KOPT-K1 (cell line): ENCODE data around the gene PRELID3B.
A peak's percentile ranks its signal among the peaks of the same experiment; 100 is the strongest.

Source experiments
- H3K27ac ChIP-seq: fragments of 200-600 bp; sonication (generic); 2 replicates; pipeline ENCODE4 v1.5.1; 2016; ENCODE audit warnings: antibody characterized with exemption, mild to moderate bottlenecking, low read depth, low read length; ENCODE audit not compliant: poor library complexity, severe bottlenecking
- H3K36me3 ChIP-seq: fragments of 200-600 bp; sonication (generic); 2 replicates; pipeline ENCODE4 v1.5.1; 2017; ENCODE audit warnings: antibody characterized with exemption, mild to moderate bottlenecking, low read length, moderate library complexity; ENCODE audit not compliant: insufficient read depth
- H3K9me3 ChIP-seq: fragments of 200-600 bp; sonication (generic); 2 replicates; pipeline ENCODE4 v1.5.1; 2017; ENCODE audit warnings: antibody characterized with exemption, low read length, mild to moderate bottlenecking; ENCODE audit not compliant: insufficient read depth, poor library complexity, severe bottlenecking

Gene PRELID3B

DNA sequence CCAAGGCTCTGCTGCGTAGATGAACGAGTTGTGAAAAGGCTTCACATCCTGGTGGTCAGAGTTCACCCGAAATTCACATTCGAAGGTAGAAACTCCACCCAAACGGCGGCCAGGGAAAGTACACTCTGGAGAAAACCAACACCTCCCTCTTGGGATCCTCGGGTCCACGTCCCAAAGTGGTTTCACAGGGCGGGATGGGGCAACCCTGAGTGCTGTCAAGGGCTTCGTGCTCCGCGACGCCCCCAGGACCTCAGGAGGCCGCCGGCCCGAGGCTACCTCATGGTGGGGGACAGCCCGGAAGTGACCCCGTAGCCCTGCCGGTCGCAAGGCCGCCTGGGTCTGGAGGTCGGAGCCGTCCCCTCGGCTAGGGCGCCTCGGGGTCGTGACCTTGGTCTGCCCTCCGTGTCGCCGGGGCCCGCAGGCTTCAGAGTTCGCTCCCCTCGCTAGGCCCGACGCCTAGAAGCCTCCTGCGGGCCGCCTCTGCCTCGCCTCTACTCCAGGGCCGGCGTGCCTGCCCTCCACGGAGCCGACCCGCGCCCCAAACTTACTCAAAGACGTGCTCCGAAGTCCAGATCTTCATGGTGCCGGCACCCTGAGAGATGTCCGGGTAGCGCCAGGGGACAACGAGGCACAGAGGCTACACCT is at the start of gene PRELID3B:
Gene PRELID3B (minus strand): TSS at position 636 of the 645 bp plus-strand sequence. CDS start 56 bp downstream, at position 580.
- Histone ChIP-seq H3K9me3 (no peaks in the 10 kb centered on the region), H3K27ac (peak within 1 kb of the TSS; percentile 70), H3K36me3 (peaks cover 32% of the 10 kb centered on the region)

DNA sequence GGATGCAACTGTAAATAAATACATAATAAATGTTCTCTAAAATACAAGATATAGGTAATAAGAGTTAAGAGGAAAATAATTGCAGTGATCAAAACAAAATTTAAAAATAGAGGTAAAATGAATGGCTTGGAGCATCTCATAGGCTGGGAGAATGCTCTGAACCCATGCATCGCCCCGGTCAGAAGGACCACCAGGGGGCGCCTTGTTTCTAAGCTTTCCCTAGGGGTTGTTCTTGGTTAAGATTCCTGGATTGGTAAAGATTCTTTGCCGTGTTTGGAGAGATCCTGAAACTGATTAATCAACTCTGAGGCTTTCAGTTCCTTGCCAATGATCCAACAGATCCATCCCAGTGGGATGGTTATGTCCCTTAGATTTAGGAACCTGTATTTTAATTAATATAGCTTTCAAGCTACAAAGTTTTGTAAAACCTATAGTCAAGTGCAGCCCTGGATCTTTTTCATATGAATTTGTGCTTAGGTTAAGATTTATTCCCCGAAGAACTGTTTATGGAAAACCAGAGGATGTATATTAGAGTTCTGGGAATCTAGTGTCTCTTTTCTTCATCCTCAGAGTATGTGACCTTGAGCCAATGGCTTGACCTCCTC is 45.3 kb upstream of the PRELID3B start:
- no peaks in the 10 kb centered on the region for H3K36me3 ChIP-seq
- no peaks in the 10 kb centered on the region for H3K9me3 ChIP-seq
- H3K27ac ChIP-seq = no peak overlapping the region

DNA sequence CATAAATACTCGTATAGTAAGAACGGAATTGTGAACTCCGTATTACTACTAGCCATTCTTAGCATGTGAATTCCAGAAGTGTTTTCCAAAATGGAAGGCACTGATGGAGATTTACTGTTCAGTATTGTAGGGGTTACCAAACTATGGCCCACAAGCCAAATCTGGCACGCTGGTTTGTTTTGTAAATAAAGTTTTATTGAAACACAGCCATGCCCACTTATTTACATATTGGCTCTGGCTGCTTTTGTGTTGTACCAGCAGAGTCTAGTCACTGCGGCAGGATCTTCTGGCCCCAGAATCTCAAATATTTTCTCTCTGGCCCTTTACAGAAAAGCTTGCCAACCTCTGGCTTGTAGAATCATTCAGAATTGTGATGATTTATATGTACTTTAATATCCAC is 44.3 kb upstream of the PRELID3B start:
- Histone ChIP-seq H3K27ac (no peak overlapping the region), H3K9me3 (no peaks in the 10 kb centered on the region)

DNA sequence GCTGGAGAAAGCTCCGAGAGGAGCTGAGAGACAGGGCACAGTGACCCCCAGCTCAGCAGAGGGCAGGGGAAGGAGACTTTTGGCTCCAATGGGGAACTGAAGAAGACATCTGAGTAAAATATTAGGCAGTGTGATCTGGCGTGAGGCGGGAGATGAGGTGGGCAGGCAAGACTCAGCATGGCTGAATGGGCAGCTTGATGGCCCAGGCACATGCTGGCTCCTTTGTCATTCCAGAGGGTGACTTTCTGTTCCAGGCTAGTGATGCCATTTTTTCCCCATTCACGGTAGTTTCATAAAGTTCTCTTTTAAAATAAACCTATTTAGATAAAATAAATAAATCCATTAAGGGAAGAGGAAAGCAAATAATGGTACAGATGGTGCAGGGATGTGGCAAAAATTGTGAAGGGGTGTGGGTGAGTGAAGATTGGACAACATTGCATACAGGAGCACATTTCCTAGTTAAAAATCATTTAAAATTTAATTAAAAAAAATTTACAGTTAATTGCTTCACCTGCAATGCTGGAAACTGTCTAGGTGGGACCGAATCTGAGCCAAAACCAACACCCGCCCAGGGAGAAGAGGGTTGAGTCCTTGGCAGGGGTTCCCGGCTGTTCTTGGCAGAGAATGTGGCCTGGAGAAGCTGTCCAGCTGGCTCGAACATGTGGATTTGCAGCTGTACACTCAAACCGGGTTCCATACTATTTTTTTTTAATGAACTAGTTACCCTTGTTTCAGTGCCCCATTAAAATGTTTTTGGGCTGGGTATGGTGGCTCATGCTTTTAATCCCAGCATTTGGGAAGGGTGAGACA is 41.7 kb upstream of the PRELID3B start:
- no peaks in the 10 kb centered on the region for H3K9me3 ChIP-seq
- no peaks in the 10 kb centered on the region for H3K36me3 ChIP-seq
- H3K27ac ChIP-seq = no peak overlapping the region

More for the DNA sequence above, 44.3 kb upstream of the PRELID3B start:
- no peaks in the 10 kb centered on the region for H3K36me3 ChIP-seq

GRCh38 chr20:59082981-59083380 is 40.4 kb upstream of the PRELID3B start:
- Histone ChIP-seq H3K27ac (no peak overlapping the region), H3K9me3 (no peaks in the 10 kb centered on the region), H3K36me3 (no peaks in the 10 kb centered on the region)

DNA sequence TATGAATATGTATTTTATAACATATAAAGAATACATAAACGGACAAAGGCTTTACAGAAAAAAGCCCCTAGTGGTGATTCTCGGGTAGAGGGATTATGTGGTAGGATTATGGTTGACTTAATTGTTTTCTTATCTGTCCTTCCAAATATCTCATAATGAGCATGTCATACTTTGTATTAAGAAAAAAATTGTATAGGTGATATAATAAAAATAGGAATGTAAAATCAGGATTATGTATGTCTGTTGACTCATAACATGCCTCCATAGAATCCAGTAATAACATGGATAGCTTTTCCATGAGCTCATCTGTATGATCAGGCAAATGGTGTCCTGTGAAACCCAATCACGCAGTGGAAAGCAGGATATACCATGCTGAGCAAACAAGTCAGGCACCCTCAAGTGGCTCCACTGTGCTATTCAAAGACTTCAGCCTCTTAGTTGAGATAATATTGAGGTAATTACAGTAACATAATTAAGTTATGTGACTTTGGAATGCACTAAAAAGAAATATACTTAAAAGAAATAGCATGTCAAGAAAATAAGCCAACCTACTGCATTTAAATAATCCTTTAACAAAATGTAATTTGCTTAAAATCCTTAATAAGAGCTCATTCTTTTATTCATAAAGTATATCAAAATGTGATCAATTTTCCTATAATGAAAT is 39.6 kb upstream of the PRELID3B start:
- H3K36me3 ChIP-seq = no peaks in the 10 kb centered on the region
- no peaks in the 10 kb centered on the region for H3K9me3 ChIP-seq
- no peak overlapping the region for H3K27ac ChIP-seq

- H3K36me3 ChIP-seq = no peaks in the 10 kb centered on the region
- no peaks in the 10 kb centered on the region for H3K9me3 ChIP-seq
- no peak overlapping the region for H3K27ac ChIP-seq
These were observed 38.5 kb upstream of the PRELID3B start for GRCh38 chr20:59081036-59081435.

DNA sequence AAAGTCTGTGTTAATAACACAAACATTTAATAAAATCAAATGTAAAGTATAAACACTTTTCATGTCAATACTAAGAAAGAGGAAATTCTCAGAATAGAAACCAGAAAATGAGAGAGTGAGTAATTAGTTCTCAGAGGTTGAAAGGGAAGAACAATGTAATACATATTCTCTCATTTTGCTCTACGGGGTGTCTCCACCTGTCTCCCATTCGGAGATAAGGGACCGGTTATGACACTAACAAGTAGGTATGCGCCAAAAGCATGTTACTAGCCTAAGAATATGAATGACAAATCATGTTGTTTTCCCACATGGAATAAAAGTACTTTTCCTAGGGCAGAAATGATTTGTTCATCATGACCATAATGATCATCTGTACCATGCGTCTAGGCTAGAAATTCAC is 35.6 kb upstream of the PRELID3B start:
- no peak overlapping the region for H3K27ac ChIP-seq
- no peaks in the 10 kb centered on the region for H3K36me3 ChIP-seq
- H3K9me3 ChIP-seq = no peaks in the 10 kb centered on the region

- Histone ChIP-seq H3K9me3 (no peaks in the 10 kb centered on the region), H3K27ac (no peak overlapping the region), H3K36me3 (no peaks in the 10 kb centered on the region)
These were observed 35.1 kb upstream of the PRELID3B start for GRCh38 chr20:59077705-59078104.

- H3K36me3 ChIP-seq = no peaks in the 10 kb centered on the region
- no peaks in the 10 kb centered on the region for H3K9me3 ChIP-seq
These were observed 33.4 kb upstream of the PRELID3B start for GRCh38 chr20:59075934-59076508.

DNA sequence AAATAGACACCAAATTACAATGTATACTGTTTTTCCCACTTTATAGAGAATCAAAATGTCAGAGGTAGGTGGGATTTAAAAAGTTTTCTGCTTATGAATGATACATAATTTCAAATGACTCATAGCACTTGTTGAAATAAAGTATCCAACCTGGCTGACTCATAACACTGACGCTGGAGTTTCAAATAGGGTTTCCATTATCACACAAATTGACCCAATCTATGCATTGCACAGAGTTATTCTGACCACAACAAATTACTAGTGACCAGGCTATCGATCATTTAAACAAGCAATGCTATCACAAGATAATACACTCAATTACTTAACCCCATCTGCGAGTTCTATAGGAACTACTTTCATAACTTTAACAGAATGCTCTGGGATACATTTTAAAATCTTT is 31.9 kb upstream of the PRELID3B start:
- Histone ChIP-seq H3K36me3 (no peaks in the 10 kb centered on the region), H3K27ac (no peak overlapping the region), H3K9me3 (no peaks in the 10 kb centered on the region)

More at GRCh38 chr20:59075934-59076508, 33.4 kb upstream of the PRELID3B start:
- H3K27ac ChIP-seq = no peak overlapping the region

- Histone ChIP-seq H3K9me3 (no peaks in the 10 kb centered on the region), H3K36me3 (no peaks in the 10 kb centered on the region), H3K27ac (no peak overlapping the region)
These were observed 31.0 kb upstream of the PRELID3B start for GRCh38 chr20:59073582-59073981.

- Histone ChIP-seq H3K27ac (no peak overlapping the region), H3K36me3 (no peaks in the 10 kb centered on the region), H3K9me3 (no peaks in the 10 kb centered on the region)
These were observed 28.6 kb upstream of the PRELID3B start for GRCh38 chr20:59071216-59071615.

DNA sequence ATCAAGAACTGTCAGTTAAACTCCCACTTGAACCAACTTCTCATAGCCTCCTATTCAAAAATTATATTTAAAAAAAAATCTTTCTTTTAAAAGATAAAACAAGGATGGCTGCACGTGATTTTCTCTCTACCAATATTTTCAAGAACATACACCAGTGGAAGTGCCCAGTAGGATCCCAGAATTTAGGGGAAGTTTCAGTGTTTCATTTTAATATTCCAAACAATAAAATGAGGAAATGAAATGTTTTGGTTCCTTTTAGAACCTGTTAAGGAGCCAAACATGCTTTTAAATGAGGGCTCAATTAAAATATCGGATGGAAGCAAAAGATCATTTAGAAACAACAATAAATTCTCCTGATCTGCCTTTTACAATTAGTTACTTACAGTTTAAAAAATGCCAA is 26.4 kb upstream of the PRELID3B start:
- H3K9me3 ChIP-seq = no peaks in the 10 kb centered on the region
- H3K36me3 ChIP-seq = no peaks in the 10 kb centered on the region
- H3K27ac ChIP-seq = no peak overlapping the region

DNA sequence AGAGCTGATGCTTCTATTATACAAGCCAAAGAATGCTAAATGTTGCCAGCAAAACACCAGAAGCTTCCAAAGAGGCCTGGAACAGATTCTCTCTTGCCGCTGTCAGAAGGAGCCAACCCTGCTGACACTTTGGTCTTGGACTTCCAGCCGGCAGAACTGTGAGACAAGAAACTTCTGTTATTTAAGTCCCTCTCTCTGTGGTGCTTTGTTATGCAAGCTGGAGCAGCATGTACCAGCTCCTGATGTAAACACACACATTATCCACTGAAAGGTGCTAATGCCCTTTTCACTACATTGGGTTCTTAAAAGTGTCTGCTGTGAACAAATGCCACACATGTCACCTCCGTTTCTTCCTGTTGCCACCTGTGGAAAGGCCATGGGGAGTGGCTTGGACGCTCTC is 25.9 kb upstream of the PRELID3B start:
- H3K9me3 ChIP-seq = no peaks in the 10 kb centered on the region

More for the DNA sequence above, 25.9 kb upstream of the PRELID3B start:
- H3K27ac ChIP-seq = no peak overlapping the region
- H3K36me3 ChIP-seq = no peaks in the 10 kb centered on the region
